ENCODE measurements around the gene ARGFX.

Gene ARGFX

GRCh38 chr3:121601212-121601812 is 33.6 kb downstream of the ARGFX start:
- DNase-seq, result no peak

GRCh38 chr3:121604759-121605158 is 37.0 kb downstream of the ARGFX start:
- DNase-seq, result no peak

- no peak for DNase-seq
Measured at GRCh38 chr3:121606106-121606505, 38.4 kb downstream of the ARGFX start.

All from CD4-positive, alpha-beta T cell treated with Interleukin-4 for 4 hours (primary cell).